DMS79 treated with DMSO at 0.1 percent for 48 hours (cell line): ENCODE data around the gene SLC25A1.
"Not testable (repeated sequence)": the region's sequence is repeated elsewhere in the genome, so short reads cannot be mapped to it uniquely, and the experiment has no call there.

Source experiments
- DNase-seq: peaks from one replicate; lab custom pipeline; 2025; lab: John Stamatoyannopoulos, UW

The SLC25A1 gene

GRCh38 chr22:19206287-19206686, 27.8 kb upstream of the SLC25A1 start:
- DNase-seq: no peak

GRCh38 chr22:19204640-19205039, 26.1 kb upstream of the SLC25A1 start:
- DNase-seq: no peak

GRCh38 chr22:19203834-19204233, 25.3 kb upstream of the SLC25A1 start:
- no peak for DNase-seq

- DNase-seq: not testable (repeated sequence)
Measured at GRCh38 chr22:19202799-19203186, 24.3 kb upstream of the SLC25A1 start.

- DNase-seq: no peak
Measured at GRCh38 chr22:19201869-19202798, 23.6 kb upstream of the SLC25A1 start.

GRCh38 chr22:19201130-19201868, 22.8 kb upstream of the SLC25A1 start:
- DNase-seq: no peak

- DNase-seq: no peak
Measured at GRCh38 chr22:19199479-19199878, 20.9 kb upstream of the SLC25A1 start.

- no peak for DNase-seq
Measured at GRCh38 chr22:19197997-19198865, 19.7 kb upstream of the SLC25A1 start.

GRCh38 chr22:19196841-19197612, 18.5 kb upstream of the SLC25A1 start:
- no peak for DNase-seq

- DNase-seq: no peak
Measured at GRCh38 chr22:19195796-19196731, 17.5 kb upstream of the SLC25A1 start.

GRCh38 chr22:19194766-19195536, 16.4 kb upstream of the SLC25A1 start:
- DNase-seq: no peak

GRCh38 chr22:19193879-19194278, 15.3 kb upstream of the SLC25A1 start:
- DNase-seq: no peak

GRCh38 chr22:19187716-19188563, 9.4 kb upstream of the SLC25A1 start:
- no peak for DNase-seq

- DNase-seq: no peak
Measured at GRCh38 chr22:19184276-19184997, 5.9 kb upstream of the SLC25A1 start.

- no peak for DNase-seq
Measured at GRCh38 chr22:19183216-19183615, 4.7 kb upstream of the SLC25A1 start.

GRCh38 chr22:19182472-19183157, 4.1 kb upstream of the SLC25A1 start:
- no peak for DNase-seq

GRCh38 chr22:19181786-19182471, 3.4 kb upstream of the SLC25A1 start:
- no peak for DNase-seq
